ENCODE data around the gene MPPED2. TPM values are rescaled to one million over a fixed set of nuclear protein-coding genes. Genes with fewer than 3 reads are reported as not detected.

The MPPED2 gene
- total and polyA plus RNA-seq, 2 experiments from 2014 or later: 7.0 to 7.6 TPM

DNA sequence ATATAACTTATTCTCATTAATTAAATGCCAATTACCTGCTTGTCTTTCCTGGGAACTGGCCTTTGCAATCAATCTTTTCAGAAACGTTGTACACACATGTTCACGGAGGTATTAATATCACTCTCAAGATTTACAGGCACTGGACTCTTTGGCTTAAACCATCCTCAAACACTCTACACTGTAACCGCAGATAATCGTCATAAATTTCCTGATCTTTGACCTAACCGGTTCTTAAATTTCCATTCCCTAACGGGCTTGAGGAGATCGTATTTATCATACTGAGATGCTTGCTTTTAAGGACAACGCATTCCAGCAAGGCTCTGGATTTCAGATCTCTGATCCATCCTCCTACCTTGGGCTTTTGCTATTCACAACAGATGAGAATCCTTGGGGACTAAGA, 190.4 kb downstream of the MPPED2 start:
- Histone ChIP-seq H3K4me2 (no peak overlapping the region), H3K4me3 (no peak overlapping the region), H3K9me2 (replicated peaks; ENCODE audit: insufficient read depth) (no peaks in the 10 kb centered on the region), H3K36me3 (replicated peaks; ENCODE audit: insufficient read depth, low read depth) (no peaks in the 10 kb centered on the region), H3K27ac (no peak overlapping the region), H3K4me1 (ENCODE audit: insufficient read depth) (peaks cover 9% of the 10 kb centered on the region), H3K27me3 (no peaks in the 10 kb centered on the region), H3K79me2 (no peaks in the 10 kb centered on the region), H4K20me1 (ENCODE audit: insufficient read depth, poor library complexity, severe bottlenecking) (no peaks in the 10 kb centered on the region), H2AFZ (no peak overlapping the region), H3K9me3 (ENCODE audit: low read depth) (no peaks in the 10 kb centered on the region)
- 28% methylated on average over 8 of the region's 8 CpGs for WGBS (ENCODE audit: low lambda C conversion rate, missing lambda C conversion rate)
- TF ChIP-seq EZH2phosphoT487 (IDR thresholded peaks at IDR 0.05; ENCODE audit: low read depth, severe bottlenecking, unreplicated experiment) (no peak), EZH2 (IDR thresholded peaks at IDR 0.05; ENCODE audit: borderline replicate concordance) (no peak)
- TF ChIP-seq, protein P1, sequence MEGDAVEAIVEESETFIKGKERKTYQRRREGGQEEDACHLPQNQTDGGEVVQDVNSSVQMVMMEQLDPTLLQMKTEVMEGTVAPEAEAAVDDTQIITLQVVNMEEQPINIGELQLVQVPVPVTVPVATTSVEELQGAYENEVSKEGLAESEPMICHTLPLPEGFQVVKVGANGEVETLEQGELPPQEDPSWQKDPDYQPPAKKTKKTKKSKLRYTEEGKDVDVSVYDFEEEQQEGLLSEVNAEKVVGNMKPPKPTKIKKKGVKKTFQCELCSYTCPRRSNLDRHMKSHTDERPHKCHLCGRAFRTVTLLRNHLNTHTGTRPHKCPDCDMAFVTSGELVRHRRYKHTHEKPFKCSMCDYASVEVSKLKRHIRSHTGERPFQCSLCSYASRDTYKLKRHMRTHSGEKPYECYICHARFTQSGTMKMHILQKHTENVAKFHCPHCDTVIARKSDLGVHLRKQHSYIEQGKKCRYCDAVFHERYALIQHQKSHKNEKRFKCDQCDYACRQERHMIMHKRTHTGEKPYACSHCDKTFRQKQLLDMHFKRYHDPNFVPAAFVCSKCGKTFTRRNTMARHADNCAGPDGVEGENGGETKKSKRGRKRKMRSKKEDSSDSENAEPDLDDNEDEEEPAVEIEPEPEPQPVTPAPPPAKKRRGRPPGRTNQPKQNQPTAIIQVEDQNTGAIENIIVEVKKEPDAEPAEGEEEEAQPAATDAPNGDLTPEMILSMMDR (IDR thresholded peaks at IDR 0.05; ENCODE audit: poor library complexity): no peak
- no peak for DNase-seq (ENCODE audit: low spot score)

DNA sequence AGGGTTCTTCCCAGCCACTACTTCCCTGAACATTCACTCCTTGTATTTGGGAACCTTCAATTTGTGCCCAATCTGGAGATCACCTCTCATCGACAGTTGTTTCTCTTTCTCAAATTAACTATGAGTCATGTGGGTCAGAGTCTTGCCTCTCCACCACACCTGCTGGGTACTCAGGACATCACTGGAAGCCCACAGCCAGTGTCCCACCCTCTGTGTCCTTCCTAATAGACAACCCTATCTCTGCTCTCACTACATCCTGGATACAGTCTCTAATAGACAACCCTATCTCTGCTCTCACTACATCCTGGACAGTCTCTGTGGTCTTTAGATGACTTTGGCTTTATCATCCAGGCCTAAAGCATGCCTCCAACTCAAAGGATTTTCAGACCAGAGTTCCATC, 193.1 kb downstream of the MPPED2 start:
- Histone ChIP-seq H3K27ac (no peak overlapping the region), H3K36me3 (replicated peaks; ENCODE audit: insufficient read depth, low read depth) (no peaks in the 10 kb centered on the region), H3K27me3 (no peaks in the 10 kb centered on the region), H3K79me2 (no peaks in the 10 kb centered on the region), H3K4me3 (no peak overlapping the region), H3K4me2 (no peak overlapping the region), H4K20me1 (ENCODE audit: insufficient read depth, poor library complexity, severe bottlenecking) (no peaks in the 10 kb centered on the region), H3K9me2 (replicated peaks; ENCODE audit: insufficient read depth) (no peaks in the 10 kb centered on the region), H3K9me3 (ENCODE audit: low read depth) (no peaks in the 10 kb centered on the region), H3K4me1 (ENCODE audit: insufficient read depth) (peaks cover 9% of the 10 kb centered on the region), H2AFZ (no peak overlapping the region)
- no peak for DNase-seq (ENCODE audit: low spot score)
- TF ChIP-seq, protein P1 (IDR thresholded peaks at IDR 0.05; ENCODE audit: poor library complexity): no peak
- no peak for TF ChIP-seq EZH2phosphoT487 (IDR thresholded peaks at IDR 0.05; ENCODE audit: low read depth, severe bottlenecking, unreplicated experiment)
- no peak for TF ChIP-seq EZH2 (IDR thresholded peaks at IDR 0.05; ENCODE audit: borderline replicate concordance)
- WGBS (ENCODE audit: low lambda C conversion rate, missing lambda C conversion rate): 75% methylated on average over 1 of the region's 1 CpG

DNA sequence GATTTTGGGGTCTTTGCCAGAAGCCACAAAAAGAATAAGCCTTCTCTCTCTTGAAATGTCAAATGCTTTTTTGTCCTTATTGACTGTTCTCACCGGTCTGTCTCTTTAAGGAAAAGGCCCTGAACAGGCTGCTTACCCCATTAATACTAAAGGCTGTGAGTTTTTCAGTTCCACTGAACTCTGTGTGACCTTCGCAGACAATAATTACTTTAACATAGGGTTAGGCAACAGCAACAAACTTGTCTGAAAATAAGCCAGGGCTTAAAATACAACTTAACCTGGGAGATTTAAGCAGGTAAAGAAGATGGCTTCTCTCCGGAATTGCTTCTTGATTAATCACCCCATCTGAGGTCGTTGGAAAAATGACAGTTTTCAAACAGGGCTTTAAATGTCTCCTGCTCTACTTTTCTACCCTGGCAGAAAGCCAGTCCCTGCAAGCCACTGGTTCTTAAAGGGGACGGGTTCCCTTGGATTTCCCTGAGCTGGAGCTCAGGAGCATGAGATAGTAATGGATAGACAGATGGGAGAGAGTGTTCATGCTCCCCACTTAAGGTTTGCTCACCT, 193.8 kb downstream of the MPPED2 start:
- DNase-seq (ENCODE audit: low spot score): peak; percentile 32
- Histone ChIP-seq H3K27ac (no peak overlapping the region), H3K9me3 (ENCODE audit: low read depth) (no peaks in the 10 kb centered on the region), H3K9me2 (replicated peaks; ENCODE audit: insufficient read depth) (no peaks in the 10 kb centered on the region), H4K20me1 (ENCODE audit: insufficient read depth, poor library complexity, severe bottlenecking) (no peaks in the 10 kb centered on the region), H3K4me2 (peak overlapping the region; percentile 35), H3K4me3 (no peak overlapping the region), H3K36me3 (replicated peaks; ENCODE audit: insufficient read depth, low read depth) (no peaks in the 10 kb centered on the region), H3K27me3 (no peaks in the 10 kb centered on the region), H3K79me2 (no peaks in the 10 kb centered on the region), H2AFZ (peak overlapping the region; percentile 13), H3K4me1 (ENCODE audit: insufficient read depth) (peaks cover 9% of the 10 kb centered on the region)
- 27% methylated on average over 5 of the region's 5 CpGs for WGBS (ENCODE audit: low lambda C conversion rate, missing lambda C conversion rate)
- TF ChIP-seq, protein P1 (IDR thresholded peaks at IDR 0.05; ENCODE audit: poor library complexity): no peak
- no peak for TF ChIP-seq EZH2 (IDR thresholded peaks at IDR 0.05; ENCODE audit: borderline replicate concordance)
- no peak for TF ChIP-seq EZH2phosphoT487 (IDR thresholded peaks at IDR 0.05; ENCODE audit: low read depth, severe bottlenecking, unreplicated experiment)

Measured in hepatocyte (in vitro differentiated cells).